GM18507 (cell line): Measurements from ENCODE around the gene COG3.

Experiments
- DNase-seq: peaks from one replicate; pipeline ENCODE4 v3.0.0; 2011; ENCODE audit warnings: low read depth; ENCODE audit not compliant: insufficient read length; ENCODE audit errors: extremely low spot score
- FAIRE-seq: peaks from 2 replicates; lab custom pipeline; 2011; peaks lifted over from hg19 to GRCh38; lab: Jason Lieb, UNC

COG3 gene

DNA sequence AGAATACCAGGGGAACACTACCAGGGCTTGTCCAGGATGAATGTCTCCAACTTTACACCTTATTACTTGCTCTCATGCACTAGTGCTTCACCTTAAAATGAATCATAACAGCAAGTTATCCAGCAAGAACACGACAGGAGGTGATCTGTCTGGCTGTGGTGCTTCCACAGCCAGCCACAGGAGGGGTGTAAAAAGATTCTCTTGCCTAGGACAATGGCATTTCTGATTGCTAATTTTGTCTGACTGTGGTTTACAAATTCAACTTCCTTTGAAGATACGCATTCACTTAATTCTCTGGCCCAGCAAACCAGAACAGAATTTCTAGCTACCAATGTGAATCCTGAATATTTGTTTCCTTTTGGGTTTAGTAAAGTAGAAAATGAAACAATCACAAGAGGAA, 23.1 kb upstream of the COG3 start:
- FAIRE-seq (peak; percentile 63), DNase-seq (peak; percentile 15)

GRCh38 chr13:45445053-45445452, 19.7 kb upstream of the COG3 start:
- FAIRE-seq = no peak

GRCh38 chr13:45446181-45446580, 18.6 kb upstream of the COG3 start:
- no peak for FAIRE-seq
- DNase-seq = no peak

More at GRCh38 chr13:45445053-45445452, 19.7 kb upstream of the COG3 start:
- DNase-seq = no peak

- DNase-seq (no peak), FAIRE-seq (no peak)
Measured at GRCh38 chr13:45447050-45447661, 17.6 kb upstream of the COG3 start.

DNA sequence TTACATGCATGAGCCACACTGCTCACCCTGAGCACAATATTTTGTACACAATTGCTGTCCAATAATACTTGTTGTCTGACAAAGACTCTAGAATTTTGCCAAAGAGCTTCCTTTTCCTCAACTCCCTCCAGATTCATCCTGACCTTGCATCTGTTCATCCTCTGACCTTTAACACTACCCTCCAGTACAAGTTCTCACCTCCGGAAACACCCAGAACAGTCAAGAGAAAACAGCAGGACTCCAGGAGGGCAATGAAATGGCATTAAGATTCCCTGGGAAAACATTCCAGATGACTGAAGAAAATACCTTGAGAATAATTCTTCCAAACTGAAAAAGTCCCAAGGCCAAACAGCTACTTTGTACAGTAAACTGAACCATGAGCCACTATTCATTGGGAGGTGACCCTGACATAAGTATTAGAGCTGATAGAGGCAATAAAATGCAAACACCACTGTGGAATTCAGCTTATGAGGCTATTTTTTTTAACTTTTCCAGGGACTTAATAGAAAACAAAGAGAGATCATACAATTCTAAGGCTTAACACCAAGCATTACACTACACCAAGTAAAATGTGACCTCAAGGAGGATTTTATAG, 15.7 kb upstream of the COG3 start:
- FAIRE-seq = no peak
- DNase-seq = no peak

DNA sequence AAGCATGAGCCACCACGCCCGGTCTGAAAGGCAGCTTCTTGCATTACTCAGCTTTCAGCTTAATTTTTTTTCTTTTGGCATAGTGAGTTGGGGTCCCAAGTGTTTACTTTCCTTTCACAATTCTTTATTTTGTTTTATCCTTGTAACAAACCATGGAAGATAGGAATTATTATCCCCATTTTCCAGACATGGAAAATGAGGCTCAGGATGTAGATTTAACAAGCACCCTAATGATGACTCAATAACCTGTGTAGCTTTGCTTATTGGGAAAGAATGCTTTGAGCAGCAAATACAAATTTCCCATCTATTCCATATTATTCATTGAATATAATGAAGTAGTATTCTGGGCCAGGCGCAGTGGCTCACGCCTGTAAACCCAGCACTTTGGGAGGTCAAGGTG, 13.5 kb upstream of the COG3 start:
- FAIRE-seq = no peak
- no peak for DNase-seq

GRCh38 chr13:45454204-45454603, 10.5 kb upstream of the COG3 start:
- DNase-seq (no peak), FAIRE-seq (no peak)

- DNase-seq (no peak), FAIRE-seq (no peak)
Measured at GRCh38 chr13:45456196-45456972, 8.4 kb upstream of the COG3 start.

DNA sequence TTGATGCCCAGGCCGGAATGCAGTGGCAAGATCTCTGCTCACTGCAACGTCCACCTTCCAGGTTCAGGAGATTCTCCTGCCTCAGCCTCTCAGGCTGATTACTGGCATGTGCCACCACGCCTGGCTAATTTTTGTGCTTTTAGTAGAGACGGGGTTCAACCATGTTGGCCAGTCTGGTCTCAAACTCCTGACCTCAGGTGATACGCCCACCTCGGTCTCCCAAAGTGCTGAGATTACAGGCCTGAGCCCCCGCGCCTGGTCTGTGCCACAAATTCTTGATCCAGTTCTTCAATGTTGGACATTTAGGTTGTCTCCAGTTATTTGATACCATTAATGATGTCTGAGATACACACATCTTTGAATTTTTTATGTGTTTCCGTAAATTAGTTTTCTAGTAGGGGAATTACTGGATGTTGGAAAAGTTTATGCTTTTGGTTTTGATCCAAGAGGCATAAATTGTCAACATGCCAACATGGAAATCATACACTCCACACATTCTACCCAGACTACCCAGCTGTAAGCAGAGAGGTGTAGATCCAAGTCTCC, 525 bp upstream of the COG3 start:
- FAIRE-seq (no peak), DNase-seq (no peak)

- no peak for DNase-seq
- no peak for FAIRE-seq
Measured at GRCh38 chr13:45466359-45466758, 1.6 kb downstream of the COG3 start.

DNA sequence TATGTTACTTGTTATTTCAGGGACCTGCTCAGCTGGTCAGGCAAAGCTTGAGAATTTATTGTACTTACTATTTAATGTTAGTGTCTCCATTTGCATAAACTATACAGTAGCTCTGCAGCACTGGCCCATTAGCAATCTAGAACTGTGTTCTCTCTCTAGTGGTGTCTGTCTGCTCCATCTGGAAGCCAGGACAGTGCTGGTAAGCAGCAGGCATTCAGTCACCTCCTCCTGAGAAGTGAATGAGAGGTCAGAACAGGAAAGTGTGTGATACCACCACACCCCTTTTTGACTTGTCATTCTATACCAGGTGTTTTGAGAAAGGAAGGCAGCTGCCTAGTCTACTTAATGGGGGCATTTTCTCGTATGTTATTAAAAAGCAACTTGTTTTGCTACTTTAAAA, 3.9 kb downstream of the COG3 start:
- DNase-seq (no peak), FAIRE-seq (peak; percentile 68)

DNA sequence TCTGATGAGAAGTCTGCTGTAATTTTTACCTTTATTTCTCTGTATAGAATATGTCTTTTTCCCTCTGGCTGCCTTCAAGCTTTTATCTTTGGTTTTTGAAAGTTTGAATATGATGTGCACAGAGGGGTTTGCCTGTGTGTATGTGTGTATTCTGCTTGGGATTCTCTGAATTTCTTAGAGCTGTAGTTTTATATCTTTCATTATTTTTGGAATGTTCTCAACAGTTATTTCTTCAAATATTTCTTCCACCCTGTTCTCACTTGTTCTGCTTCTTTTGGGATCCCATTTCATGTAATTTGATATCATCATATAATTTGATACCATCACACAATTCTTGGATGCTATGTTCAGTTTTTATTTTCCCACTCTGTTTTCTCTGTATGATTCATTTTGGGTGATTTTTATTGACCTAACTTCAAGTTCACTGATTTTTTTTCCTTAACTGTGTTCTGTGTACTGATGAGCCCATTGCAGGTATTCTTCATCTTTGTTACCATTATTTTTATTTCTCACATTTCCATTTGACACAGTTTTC, 7.5 kb downstream of the COG3 start:
- DNase-seq (no peak), FAIRE-seq (peak; percentile 18)

DNA sequence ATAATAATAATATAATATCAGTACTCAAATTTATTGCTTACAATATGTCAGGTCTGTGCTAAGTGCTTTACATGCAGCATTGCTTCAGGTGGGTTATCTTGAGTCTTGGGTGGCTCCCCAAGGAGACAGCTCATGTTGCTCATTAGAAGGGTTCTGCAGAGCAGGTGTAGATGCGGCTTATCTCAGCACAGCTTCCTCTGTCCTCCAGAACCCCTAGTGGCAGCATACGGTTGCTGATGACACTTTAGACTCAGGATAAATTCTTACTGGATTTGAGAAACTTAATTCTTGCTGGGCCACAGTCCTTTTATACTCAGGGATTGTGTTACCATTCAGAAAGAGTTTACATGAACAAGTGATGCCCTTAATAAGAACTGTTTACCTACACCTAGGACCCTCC, 8.9 kb downstream of the COG3 start:
- DNase-seq (no peak), FAIRE-seq (no peak)

DNA sequence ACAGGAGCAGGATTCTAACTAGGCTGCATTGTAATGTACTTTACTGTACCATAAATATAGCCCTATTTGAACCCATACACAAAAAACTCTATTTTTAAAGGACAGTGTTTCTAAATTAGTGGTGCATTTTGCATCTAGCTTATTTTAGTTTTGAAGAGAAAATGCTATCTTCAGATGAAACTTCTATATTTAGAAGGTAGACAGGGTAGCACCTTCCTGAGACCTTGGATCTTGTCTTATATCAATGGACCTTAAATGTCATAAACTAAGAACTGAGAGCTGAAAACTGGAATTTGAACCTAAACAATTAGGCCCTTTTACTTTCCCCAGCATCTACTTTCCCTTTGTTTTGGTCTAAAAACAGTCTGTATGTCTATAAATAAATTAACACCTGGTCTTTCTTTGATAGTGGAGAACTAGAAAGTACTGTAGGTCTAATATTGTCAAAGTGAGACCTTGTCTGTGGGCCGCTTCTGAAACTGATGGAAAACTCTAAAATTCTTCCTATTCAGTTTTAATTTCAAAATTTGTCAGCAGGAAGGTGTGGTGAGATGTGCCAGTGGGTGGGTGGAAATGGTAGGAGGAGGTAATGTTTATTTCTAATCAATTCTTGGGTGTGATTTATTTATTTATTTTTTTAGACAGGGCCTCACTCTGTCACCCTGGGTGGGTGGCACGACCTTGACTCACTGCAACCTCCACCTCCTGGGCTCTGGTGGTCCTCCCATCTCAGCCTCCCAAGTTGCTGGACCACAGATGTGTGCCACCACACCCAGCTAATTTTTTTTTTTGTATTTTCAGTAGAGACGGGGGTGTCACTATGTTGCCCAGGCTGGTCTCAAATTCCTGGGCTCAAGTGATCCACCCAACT, 10.1 kb downstream of the COG3 start:
- FAIRE-seq (no peak), DNase-seq (no peak)

DNA sequence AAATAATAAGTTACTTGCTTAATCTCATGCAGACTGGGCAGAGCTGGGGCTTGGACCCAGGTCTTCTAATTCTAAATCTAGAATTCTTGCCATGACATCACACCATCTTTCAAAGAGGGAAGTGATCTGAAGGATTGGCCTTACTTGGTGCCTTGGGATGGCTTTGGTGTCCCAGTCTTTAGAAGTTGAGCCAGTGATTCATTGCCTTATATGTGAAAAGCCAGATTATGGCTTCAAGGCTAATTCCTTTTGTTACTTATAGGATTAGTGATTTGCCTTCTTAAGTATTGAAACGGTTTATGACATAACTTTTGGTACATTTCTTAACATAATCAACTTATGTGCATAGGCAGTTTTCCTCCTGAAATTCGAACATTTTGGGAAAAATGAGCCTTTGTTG, 14.9 kb downstream of the COG3 start:
- FAIRE-seq (no peak), DNase-seq (no peak)

DNA sequence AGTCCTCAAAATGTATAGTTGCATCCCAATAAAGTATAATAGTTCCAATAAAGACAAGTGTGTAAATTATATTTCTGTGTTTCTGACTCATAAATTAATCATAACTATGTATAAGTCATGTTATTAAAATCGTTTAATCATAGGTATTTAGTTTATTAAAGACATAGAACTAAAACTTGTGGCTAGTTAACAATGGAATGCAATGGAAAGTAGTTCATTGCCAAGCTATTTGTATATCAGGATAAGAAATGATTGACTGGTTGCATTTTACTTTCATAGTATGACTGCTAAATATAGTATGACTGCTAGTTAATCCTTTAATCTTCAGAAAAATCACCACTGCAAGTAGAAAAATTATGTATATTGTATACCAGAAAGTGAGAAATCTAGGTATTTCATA, 16.9 kb downstream of the COG3 start:
- DNase-seq (no peak), FAIRE-seq (no peak)

- DNase-seq (no peak), FAIRE-seq (peak; percentile 38)
Measured at GRCh38 chr13:45482571-45483173, 17.9 kb downstream of the COG3 start.

DNA sequence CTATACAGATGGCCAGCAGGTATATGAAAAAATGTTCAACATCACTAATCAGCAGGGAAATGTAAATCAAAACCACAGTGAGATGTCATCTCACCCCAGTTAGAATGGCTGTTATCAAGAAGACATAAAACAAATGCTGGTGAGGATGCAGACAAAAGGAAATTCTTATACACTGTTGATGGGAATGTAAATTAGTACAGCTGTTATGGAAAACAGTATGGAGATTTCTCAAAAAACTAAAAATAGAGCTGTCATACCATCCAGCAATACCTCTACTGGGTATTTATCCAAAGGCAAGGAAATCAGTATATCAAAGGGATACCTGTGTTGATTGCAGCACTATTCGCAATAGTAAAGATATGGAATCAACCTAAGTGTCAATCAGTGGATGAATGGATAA, 22.9 kb downstream of the COG3 start:
- no peak for FAIRE-seq
- no peak for DNase-seq

GRCh38 chr13:45490068-45490467, 25.3 kb downstream of the COG3 start:
- FAIRE-seq = no peak

More at GRCh38 chr13:45490068-45490467, 25.3 kb downstream of the COG3 start:
- DNase-seq = no peak
